GM19397 (cell line): Measurements from ENCODE around the gene TMEM203.

ENCODE experiments used
- ATAC-seq: cut with Tn5 transposase; IDR thresholded peaks from one replicate; pipeline ENCODE4 v1.9.1; 2021; ENCODE audit warnings: mild to moderate bottlenecking, moderate library complexity; ENCODE audit not compliant: unreplicated experiment

Gene TMEM203

DNA sequence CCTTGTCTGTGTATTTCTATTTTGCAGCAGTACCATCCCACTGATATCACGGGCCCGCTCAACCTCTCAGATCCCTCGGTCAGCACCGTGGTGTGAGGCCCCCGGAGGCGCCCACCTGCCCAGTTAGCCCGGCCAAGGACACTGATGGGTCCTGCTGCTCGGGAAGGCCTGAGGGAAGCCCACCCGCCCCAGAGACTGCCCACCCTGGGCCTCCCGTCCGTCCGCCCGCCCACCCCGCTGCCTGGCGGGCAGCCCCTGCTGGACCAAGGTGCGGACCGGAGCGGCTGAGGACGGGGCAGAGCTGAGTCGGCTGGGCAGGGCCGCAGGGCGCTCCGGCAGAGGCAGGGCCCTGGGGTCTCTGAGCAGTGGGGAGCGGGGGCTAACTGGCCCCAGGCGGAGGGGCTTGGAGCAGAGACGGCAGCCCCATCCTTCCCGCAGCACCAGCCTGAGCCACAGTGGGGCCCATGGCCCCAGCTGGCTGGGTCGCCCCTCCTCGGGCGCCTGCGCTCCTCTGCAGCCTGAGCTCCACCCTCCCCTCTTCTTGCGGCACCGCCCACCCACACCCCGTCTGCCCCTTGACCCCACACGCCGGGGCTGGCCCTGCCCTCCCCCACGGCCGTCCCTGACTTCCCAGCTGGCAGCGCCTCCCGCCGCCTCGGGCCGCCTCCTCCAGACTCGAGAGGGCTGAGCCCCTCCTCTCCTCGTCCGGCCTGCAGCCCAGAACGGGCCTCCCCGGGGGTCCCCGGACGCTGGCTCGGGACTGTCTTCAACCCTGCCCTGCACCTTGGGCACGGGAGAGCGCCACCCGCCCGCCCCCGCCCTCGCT lies 37.5 kb downstream of the TMEM203 start:
- ATAC-seq: no peak

DNA sequence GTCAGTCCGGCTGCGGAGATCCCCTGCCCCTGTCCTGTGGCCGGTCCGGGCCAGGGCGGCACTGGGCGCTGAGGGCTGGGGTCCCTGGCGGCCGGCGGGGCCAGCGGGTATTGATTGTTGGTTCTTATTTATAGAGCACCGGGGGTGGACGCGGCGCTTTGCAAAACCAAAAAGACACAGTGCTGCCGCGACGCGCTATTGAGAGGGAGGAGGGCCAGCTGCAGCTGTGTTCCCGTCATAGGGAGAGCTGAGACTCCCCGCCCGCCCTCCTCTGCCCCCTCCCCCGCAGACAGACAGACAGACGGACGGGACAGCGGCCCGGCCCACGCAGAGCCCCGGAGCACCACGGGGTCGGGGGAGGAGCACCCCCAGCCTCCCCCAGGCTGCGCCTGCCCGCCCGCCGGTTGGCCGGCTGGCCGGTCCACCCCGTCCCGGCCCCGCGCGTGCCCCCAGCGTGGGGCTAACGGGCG lies 38.1 kb downstream of the TMEM203 start:
- no peak for ATAC-seq

DNA sequence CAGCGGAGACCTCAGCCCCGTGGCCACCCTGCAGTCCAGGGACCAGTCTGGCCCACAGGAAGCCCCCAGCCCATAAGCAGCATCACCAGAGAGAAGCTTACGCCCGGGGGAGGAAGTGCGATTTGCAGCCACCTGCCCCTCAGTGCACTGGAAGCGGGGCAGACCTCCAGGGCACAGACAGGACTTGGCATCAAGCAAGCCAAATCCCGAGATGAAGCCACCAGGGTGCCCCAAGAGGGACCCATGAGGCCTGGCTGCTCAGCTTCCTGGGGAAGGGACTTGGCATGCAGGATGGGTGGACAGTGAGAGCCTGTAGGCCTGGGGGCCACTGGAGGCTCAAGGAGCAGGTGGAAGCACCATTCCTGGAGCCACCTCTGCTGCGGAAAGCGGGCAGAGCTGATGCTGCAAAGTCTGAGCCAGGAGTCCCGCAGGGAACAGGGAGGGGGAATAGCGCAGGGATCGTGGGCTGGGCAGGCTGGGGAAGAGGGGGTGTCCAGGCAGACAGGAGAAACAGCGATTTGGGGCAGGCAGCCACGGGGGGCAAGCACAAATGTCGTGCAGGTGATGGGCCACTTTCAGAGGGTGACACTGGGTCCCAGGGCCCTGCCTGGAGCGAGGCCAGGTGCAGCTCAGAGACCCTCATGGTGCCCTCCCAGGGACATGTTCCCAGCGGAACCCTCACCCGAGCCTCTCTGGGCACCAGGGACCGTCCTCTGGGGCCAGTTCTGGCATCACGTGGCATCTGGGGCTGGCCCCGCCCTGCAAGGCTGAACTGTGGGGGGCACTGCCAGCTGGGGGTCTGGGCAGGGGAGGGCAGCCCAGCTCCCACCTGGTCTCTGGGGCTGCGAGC lies 38.8 kb downstream of the TMEM203 start:
- ATAC-seq: no peak

GRCh38 chr9:137165250-137165836 lies 40.1 kb downstream of the TMEM203 start:
- no peak for ATAC-seq

- no peak for ATAC-seq
Observed at GRCh38 chr9:137164370-137165249, 40.8 kb downstream of the TMEM203 start.

DNA sequence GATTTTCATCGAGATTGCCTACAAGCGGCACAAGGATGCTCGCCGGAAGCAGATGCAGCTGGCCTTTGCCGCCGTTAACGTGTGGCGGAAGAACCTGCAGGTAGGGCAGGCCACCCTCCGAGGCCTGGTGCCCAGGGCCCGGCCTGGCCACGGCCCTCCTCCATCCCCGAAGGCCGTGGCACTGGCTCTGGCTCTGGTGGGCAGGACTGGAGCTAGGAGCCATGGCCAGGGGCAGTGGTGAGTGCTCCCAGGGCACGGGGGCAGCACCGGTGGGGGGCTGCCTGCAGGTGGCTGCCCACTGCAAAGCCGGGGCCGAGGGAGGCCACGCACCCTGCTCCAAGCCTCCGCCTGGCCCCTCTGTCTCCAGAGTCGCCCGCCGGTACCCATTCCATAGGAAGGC lies 41.6 kb downstream of the TMEM203 start:
- ATAC-seq: no peak

- no peak for ATAC-seq
Observed at GRCh38 chr9:137163365-137163715, 42.1 kb downstream of the TMEM203 start.

GRCh38 chr9:137162505-137163364 lies 42.7 kb downstream of the TMEM203 start:
- ATAC-seq: no peak

DNA sequence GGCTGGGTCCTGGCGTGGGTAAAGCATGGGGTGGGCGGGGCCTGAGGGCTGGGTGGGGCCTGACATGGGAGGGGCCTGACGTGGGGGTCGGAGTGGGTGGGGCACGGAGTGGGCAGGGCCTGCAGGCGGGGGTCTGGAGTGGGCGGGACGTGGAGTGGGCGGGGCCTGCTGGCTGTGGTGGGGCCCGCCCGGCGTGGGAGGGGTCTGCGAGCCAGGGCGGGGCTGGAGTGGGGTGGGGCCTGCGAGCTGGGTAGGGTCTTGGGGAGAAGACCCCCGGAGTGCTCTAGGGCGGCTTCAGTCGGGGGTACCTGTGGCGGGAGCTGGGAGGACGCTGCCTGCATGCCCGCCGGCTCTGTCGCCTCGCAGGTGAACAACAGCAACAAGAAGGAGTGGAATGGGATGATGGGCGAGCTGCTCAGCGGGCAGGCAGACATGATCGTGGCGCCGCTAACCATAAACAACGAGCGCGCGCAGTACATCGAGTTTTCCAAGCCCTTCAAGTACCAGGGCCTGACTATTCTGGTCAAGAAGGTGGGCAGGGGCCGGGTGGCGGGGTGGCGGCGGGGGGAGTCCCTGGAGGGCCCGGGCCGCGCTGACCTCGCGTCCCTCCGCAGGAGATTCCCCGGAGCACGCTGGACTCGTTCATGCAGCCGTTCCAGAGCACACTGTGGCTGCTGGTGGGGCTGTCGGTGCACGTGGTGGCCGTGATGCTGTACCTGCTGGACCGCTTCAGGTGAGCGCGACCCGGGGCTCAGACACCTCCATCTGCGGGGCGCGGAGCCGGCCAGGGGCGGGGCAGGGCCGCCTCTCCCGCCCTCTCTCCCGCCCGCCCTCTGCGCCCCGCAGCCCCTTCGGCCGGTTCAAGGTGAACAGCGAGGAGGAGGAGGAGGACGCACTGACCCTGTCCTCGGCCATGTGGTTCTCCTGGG lies 43.6 kb downstream of the TMEM203 start:
- ATAC-seq: no peak

DNA sequence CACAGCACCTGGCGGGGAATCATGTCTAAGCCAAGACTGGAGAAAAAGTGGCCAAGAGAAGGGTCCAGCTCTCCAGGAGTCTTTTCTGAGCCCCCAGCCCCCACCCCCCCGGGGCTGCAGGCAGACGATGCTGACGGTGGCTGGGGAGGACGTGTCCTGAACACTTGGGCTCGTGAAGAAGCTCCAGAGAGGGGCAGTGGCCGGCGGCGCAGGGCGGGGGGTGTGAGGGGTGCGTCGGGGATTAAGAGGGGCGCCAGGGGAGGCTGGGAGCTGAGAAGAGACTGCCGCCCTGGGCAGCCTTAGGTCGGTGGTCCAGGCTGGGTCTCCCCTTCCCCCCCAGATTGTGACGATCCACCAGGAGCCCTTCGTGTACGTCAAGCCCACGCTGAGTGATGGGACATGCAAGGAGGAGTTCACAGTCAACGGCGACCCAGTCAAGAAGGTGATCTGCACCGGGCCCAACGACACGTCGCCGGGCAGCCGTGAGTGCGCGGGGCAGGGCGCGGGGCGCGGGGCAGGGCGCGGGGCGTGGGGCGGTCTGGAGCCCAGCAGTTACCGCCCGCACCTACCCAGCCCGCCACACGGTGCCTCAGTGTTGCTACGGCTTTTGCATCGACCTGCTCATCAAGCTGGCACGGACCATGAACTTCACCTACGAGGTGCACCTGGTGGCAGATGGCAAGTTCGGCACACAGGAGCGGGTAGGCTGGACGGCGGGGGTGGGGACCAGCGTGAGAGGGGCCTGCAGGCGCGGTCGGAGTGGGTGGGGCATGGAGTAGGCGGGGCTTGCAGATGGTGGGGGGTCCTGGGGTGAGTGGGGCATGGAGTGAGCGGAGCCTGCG lies 44.5 kb downstream of the TMEM203 start:
- ATAC-seq: no peak

DNA sequence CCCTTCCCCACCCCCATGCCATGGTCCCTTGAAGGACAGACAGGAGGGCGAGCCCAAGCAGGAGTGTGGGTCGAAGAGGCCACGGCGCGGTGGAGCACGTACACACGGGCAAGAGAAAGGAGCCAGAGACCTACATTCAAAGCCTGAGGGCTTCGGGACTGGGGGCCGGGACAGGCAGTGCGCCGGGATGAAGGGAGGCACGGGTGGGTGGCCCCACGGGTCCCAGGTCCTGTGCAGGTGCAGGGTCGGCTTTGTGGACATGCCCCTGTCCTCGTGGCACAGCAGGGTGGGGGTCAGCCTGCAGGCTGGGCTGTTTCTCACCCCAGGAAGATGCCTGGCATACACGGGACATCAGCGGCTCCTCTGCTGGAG lies 45.4 kb downstream of the TMEM203 start:
- ATAC-seq: no peak

DNA sequence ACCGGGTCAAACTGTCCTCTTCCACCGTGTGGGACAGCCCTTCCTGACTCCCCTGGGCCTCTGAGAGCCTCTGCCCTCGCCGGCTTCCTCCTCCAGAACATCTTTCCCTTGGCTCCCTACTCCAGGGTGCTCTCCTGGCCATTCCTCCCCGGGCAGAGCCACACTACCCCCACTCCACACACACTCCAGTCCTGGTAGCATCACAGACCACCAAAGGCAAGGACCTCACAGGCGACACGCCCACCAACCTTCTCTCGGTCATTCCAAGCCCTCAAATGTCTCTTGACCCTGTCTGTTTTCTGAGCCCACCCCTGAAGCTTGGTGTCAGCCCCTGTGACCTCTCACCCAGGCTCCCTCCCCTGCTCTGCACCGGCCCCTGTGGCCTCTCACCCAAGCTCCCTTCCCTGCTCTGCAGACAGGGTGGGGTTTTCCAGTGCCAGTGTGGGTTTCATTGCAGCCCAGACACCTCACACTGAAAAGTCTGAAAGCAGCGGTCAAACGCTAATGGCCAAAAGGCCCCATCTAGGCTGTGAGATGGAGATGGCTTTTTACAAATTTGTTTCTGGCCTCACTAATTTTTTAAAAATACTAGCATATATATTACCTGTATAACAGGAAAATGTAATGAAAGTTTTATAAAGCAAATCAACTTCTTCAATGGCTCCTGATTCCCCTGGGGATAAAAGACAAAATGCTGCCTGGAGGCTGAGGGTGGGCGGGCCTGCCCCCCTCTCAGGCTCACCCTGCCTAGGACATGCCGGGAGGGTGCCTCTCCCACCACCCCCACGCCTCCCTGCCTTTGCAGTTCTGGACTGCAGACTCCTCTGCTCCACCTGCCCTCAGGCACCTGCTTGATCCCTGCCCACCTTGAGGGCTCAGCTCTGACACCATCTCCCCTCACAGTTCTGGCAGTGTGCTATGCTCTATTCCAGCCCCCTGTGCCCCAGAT lies 46.1 kb downstream of the TMEM203 start:
- ATAC-seq: no peak

DNA sequence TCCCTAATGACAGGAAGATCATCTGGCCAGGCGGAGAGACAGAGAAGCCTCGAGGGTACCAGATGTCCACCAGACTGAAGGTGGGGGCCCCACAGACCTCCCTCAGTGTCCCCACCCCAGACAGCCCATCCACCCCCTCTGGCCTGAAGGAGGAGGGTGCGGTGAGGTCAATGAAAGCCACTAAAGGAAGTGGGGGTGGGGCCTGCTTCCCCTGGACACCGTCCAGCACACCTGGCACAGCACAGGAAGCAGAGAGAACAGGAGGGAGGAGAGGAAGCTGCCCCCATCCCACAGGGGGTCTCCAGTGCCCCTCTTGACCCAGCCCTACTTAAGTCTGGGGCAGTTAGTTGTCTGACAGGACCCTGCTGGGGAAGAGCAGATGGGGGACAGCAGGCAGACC lies 46.8 kb downstream of the TMEM203 start:
- ATAC-seq: no peak

DNA sequence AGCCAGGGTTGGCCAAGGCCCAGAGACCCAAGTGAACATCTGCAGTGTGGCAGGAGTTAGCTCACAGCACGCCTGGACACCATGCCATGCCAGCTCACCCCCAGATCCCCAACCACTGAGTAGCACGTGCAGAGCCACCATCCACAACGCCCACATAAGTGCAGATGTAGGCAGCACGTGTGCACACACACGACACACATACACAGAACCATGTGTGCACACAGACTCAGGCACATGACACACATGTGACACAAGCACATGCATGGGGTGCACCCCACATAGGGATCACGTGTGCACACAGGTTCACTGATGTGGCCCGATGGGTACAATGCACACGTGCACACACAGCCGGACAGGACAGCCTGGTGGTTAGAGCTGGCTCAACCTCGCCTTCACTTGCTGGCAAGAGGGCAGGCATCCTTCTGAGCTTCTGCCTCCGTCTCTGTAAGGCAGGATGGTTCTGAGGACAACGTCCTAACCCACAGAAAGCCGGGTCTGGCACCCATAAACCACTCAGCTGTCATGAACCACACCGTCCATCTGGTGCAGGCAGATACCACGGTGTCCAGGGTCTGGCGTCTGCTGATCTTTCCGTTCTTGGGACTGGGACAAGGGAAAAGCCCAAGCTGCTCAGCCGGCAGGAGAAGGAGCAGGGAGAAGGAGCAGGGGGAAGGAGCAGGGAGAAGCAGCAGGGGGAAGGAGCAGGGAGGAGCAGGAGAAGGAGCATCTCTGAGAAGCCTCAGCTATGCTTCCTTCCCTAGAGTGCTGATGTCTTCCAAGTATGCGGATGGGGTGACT lies 47.6 kb downstream of the TMEM203 start:
- no peak for ATAC-seq

GRCh38 chr9:137156567-137157375 lies 48.7 kb downstream of the TMEM203 start:
- ATAC-seq: no peak
